Progenitor cell of endocrine pancreas (in vitro differentiated cells): ENCODE results near the gene HEXIM2. TPM values are rescaled to one million over a fixed set of nuclear protein-coding genes. Genes with fewer than 3 reads are reported as not detected.

Experiments used
- DNase-seq: peaks from one replicate; pipeline ENCODE4 v3.0.0; 2021; ENCODE audit warnings: low spot score; ENCODE audit not compliant: unreplicated experiment
- H3K27ac Mint-ChIP-seq: 2 replicates; pipeline ENCODE4 v1.8.0; 2021; ENCODE audit warnings: mild to moderate bottlenecking, moderate library complexity, mixed read lengths
- H3K27me3 Mint-ChIP-seq: 2 replicates; pipeline ENCODE4 v1.8.0; 2021; ENCODE audit warnings: mixed read lengths
- H3K36me3 Mint-ChIP-seq: 2 replicates; pipeline ENCODE4 v1.8.0; 2022; ENCODE audit warnings: mixed read lengths; ENCODE audit not compliant: insufficient read depth
- H3K4me1 Mint-ChIP-seq: 2 replicates; pipeline ENCODE4 v1.8.0; 2021; ENCODE audit warnings: low read depth, mixed read lengths
- H3K4me3 Mint-ChIP-seq: 2 replicates; pipeline ENCODE4 v1.8.0; 2021; ENCODE audit warnings: low read depth, mild to moderate bottlenecking, moderate library complexity, mixed read lengths
- H3K9me3 Mint-ChIP-seq: 2 replicates; pipeline ENCODE4 v1.8.0; 2021; ENCODE audit warnings: low read depth, mixed read lengths
- long read RNA-seq: library from polyadenylated mRNA; unstranded; transcript quantifications from one replicate; pipeline ENCODE4 v2.0.0, GENCODE V29; 2020
- total RNA-seq: library from RNA; stranded (reverse); gene quantifications from 2 replicates; pipeline ENCODE4 v1.2.1, GENCODE V29; 2021
- TF ChIP-seq, protein P1 (sequence below): fragments of 200-600 bp; sonication (generic); IDR thresholded peaks from one replicate; pipeline ENCODE4 v1.5.0; 2021; ENCODE audit warnings: antibody characterized with exemption, mild to moderate bottlenecking; ENCODE audit not compliant: unreplicated experiment

HEXIM2 gene, protein sequence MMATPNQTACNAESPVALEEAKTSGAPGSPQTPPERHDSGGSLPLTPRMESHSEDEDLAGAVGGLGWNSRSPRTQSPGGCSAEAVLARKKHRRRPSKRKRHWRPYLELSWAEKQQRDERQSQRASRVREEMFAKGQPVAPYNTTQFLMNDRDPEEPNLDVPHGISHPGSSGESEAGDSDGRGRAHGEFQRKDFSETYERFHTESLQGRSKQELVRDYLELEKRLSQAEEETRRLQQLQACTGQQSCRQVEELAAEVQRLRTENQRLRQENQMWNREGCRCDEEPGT
- 9.3 and 11.9 TPM in 2 replicates for total RNA-seq
- long read RNA-seq, transcript HEXIM2-207 (3 exons, 1,246 nt): major isoform, 5 of 16 reads
- long read RNA-seq, partial matches to known transcripts: 3 of 16 reads
- long read RNA-seq, other reads (novel, unspliced or antisense): 2 of 16 reads

DNA sequence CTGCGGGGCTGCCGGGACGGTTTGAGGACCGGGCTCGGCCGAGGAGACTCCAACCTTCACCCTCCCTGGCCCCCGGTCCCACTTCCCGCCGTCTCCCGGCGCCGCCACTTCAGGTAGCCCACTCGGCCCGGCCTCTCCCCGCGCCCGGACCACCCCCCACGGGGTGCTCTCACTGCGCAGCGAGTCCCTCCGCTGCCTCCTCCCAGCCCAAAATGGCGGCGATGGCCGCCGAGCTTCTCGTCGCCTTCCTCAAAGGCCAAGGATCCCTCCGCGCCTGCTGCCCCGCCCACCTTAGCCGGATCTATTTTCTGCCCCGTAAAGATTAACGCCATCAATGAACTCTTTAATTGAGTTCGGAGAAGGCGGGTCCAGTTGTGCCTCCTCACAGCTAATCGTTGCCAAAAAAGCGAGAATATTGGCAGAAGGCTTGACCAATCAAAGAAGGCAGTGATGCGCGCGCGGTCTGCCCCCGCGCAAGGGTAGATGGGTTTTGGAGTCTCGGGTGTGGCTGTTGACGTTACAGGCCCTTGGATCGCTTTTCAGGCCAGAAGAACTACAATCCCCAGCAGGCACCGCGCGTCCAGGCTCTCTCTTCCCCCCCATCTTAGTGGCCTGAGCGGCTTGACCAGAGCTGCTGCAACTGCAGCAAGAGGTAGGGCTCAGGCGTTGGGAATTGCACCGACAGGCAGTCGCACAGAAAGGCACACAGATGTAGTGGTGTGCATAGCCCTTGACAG lies at the start of gene HEXIM2:
Gene HEXIM2, plus strand, starts transcription at position 588 of the 737 bp plus-strand sequence. CDS start 919 bp downstream, outside the sequence.
- DNase-seq: peak; percentile 98
- H3K36me3 Mint-ChIP-seq: peaks cover 8% of the 10 kb centered on the region
- TF ChIP-seq, protein P1, sequence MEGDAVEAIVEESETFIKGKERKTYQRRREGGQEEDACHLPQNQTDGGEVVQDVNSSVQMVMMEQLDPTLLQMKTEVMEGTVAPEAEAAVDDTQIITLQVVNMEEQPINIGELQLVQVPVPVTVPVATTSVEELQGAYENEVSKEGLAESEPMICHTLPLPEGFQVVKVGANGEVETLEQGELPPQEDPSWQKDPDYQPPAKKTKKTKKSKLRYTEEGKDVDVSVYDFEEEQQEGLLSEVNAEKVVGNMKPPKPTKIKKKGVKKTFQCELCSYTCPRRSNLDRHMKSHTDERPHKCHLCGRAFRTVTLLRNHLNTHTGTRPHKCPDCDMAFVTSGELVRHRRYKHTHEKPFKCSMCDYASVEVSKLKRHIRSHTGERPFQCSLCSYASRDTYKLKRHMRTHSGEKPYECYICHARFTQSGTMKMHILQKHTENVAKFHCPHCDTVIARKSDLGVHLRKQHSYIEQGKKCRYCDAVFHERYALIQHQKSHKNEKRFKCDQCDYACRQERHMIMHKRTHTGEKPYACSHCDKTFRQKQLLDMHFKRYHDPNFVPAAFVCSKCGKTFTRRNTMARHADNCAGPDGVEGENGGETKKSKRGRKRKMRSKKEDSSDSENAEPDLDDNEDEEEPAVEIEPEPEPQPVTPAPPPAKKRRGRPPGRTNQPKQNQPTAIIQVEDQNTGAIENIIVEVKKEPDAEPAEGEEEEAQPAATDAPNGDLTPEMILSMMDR: no peak
- H3K27ac Mint-ChIP-seq: peak within 1 kb of the TSS; percentile 99
- peaks cover 26% of the 10 kb centered on the region for H3K4me1 Mint-ChIP-seq
- no peaks in the 10 kb centered on the region for H3K9me3 Mint-ChIP-seq
- H3K4me3 Mint-ChIP-seq: peak within 1 kb of the TSS; percentile 97
- no peaks in the 10 kb centered on the region for H3K27me3 Mint-ChIP-seq

DNA sequence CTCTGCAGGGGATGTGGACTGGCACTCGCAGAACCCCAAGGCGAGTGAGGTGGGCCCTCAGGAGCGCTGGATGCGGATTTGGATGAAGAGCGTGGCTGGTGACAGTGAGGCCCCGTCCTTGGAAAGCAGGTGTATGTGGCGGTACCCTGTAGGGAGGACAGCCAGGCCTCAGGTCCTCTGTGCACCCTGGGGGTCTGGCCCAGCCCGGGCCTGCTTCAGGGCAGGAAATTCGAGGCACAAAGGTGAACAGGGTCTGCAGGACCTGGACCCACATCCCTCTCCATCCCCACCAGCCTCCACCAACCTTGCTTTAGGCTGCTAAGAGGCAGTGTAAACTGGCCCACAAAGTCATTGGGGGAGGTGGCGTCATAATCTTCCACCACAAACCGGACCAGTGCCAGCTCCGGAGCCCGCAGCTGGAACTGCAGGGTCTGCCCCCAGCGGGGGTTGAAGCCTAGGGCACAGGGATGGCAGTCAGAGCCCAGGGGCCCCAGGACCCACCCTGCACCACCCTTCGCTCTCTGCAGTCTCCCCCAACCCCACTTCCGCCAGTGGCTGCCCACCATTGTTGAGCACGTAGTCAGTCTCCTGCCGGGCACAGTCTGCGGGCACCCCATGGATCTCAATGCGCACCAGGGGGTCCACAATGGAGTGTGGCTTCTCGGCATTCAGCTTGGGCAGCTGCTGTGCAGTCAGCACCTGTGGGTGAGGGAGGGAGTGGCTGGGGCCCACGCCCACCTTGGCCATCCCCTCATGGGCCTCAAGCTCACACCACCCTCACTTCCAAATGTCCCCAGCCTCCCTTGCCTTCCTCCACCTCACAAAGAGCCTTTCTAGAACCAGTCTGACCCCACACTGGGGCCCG lies 48.9 kb upstream of the HEXIM2 start:
- Mint-ChIP-seq H3K4me3 (no peak overlapping the region), H3K9me3 (no peaks in the 10 kb centered on the region), H3K27ac (no peak overlapping the region), H3K27me3 (no peaks in the 10 kb centered on the region), H3K4me1 (no peaks in the 10 kb centered on the region), H3K36me3 (no peaks in the 10 kb centered on the region)
- TF ChIP-seq, protein P1: no peak
- DNase-seq: no peak

DNA sequence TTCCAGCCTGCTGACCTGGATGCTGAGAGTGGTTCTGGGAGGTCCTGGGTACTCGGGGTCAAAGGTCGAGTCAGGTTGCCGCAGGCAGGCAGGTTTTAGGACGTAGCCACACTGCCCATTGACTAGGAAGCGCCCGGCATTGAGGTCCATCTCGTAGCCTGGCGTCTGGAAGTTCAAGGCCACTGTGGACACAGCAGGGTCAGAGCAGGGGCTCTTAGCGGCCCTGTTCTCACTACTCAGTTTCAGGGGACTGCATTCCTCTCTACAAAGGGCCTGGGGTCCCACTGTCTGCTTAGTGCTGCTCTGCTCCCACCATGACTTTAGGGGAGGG lies 48.3 kb upstream of the HEXIM2 start:
- no peaks in the 10 kb centered on the region for H3K36me3 Mint-ChIP-seq

DNA sequence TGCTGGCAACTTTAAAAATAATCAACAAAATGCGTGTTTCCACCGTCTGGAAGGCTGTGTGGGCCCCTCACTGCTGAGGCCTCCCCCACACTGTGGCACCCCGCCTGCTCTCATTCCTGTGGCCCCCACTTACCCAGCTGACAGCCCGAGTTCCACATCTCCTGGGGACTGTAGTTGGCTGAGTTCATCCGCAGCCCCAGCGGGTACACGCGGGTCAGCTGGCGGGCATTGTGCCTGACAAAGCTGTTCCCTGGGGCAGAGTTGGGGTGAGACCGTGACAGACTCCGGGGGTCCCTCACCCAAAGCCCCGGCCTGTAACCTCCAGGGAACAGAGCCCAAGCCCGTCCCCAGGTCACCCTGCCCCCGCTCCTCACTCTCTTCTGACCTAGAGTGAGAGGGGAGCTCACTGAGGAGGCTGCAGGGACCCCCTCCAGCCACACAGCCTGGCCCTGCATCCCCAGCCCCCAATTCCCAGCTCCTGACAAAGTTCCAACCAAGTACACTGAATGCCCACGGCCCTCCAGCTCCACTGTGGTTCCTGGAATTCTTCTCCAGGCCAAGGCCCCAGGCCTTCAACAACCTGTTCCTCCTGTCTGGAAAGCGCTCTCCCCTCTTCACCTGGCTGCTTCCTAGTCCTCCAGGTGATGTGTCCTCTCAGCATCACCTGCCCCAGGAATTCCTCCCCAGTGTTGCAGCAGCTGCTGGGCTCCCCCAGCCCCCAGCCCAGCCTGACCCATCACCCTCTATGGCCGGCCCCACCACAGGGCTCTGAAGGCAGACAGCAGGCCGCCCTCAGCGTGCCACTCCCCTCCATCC lies 47.4 kb upstream of the HEXIM2 start:
- no peak for DNase-seq
- Mint-ChIP-seq H3K36me3 (no peaks in the 10 kb centered on the region), H3K27ac (no peak overlapping the region), H3K27me3 (no peaks in the 10 kb centered on the region), H3K4me3 (no peak overlapping the region), H3K4me1 (no peaks in the 10 kb centered on the region), H3K9me3 (no peaks in the 10 kb centered on the region)
- TF ChIP-seq, protein P1: no peak

More for the DNA sequence above, 48.3 kb upstream of the HEXIM2 start:
- no peaks in the 10 kb centered on the region for H3K27me3 Mint-ChIP-seq
- H3K9me3 Mint-ChIP-seq: no peaks in the 10 kb centered on the region
- H3K4me3 Mint-ChIP-seq: no peak overlapping the region
- no peaks in the 10 kb centered on the region for H3K4me1 Mint-ChIP-seq
- TF ChIP-seq, protein P1: no peak
- no peak for DNase-seq
- no peak overlapping the region for H3K27ac Mint-ChIP-seq
